Neutrophil (primary cell): Measurements from ENCODE around the gene UPB1.

Source experiments
- H3K27ac ChIP-seq: fragments of 200-600 bp; sonication (generic); 2 replicates; pipeline ENCODE4 v1.5.1; 2016; ENCODE audit warnings: mild to moderate bottlenecking, moderate library complexity
- H3K27me3 ChIP-seq: fragments of 200-600 bp; sonication (generic); 2 replicates; pipeline ENCODE4 v1.6.0; 2016; ENCODE audit warnings: mild to moderate bottlenecking
- H3K36me3 ChIP-seq: fragments of 200-600 bp; sonication (generic); 2 replicates; pipeline ENCODE4 v1.5.1; 2017
- H3K4me1 ChIP-seq, 2 experiments: fragments of 200-600 bp in 1 of 2; sonication (generic) in 1 of 2; 1 replicate in 1 of 2; 2 replicates in 1 of 2; pipeline versions ENCODE4 v1.5.1 to v1.6.1; 2013 to 2016; ENCODE audit warnings: low read depth in 1 of 2, low read length in 1 of 2, mild to moderate bottlenecking in 1 of 2, moderate library complexity in 1 of 2; ENCODE audit not compliant: control insufficient read depth in 1 of 2, insufficient read depth in 1 of 2
- H3K4me3 ChIP-seq, 2 experiments: fragments of 200-600 bp in 1 of 2; sonication (generic) in 1 of 2; 1 replicate in 1 of 2; 2 replicates in 1 of 2; pipeline ENCODE4 v1.5.1; 2013 to 2016; ENCODE audit warnings: low read depth in 1 of 2, low read length in 1 of 2, mild to moderate bottlenecking in 1 of 2, moderate library complexity in 1 of 2
- H3K9me3 ChIP-seq: fragments of 200-600 bp; sonication (generic); 2 replicates; pipeline ENCODE4 v1.5.1; 2016
- CTCF ChIP-seq: fragments of 200-600 bp; sonication (generic); IDR thresholded peaks from 2 replicates; pipeline ENCODE4 v1.5.1; 2016; ENCODE audit warnings: antibody characterized with exemption

Gene UPB1

DNA sequence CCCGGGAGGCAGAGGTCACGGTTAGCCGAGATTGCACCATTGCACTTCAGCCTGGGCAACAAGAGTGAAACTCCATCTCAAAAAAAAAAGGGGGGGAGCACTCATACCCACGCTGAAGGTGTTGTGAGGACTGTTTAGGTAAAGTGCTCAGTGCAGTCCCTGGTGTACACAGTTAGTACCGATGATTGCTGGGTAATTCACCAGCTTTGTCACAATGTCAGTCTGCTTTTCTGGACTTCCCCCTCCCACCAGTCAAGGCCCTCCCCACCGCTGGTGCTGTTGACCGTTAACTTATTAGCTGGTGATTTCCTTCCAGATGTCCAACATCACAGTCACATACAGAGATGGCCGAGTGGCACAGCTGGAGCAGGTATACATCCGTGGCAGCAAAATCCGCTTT, 72.5 kb downstream of the UPB1 start:
- H3K27me3 ChIP-seq = no peaks in the 10 kb centered on the region
- TF ChIP-seq CTCF = no peak
- H3K4me1 ChIP-seq = peaks cover 5 to 10% of the 10 kb centered on the region in 2 experiments
- no peak overlapping the region for H3K27ac ChIP-seq
- H3K4me3 ChIP-seq = no peak overlapping the region
- peaks cover 59% of the 10 kb centered on the region for H3K36me3 ChIP-seq
- H3K9me3 ChIP-seq = no peaks in the 10 kb centered on the region

DNA sequence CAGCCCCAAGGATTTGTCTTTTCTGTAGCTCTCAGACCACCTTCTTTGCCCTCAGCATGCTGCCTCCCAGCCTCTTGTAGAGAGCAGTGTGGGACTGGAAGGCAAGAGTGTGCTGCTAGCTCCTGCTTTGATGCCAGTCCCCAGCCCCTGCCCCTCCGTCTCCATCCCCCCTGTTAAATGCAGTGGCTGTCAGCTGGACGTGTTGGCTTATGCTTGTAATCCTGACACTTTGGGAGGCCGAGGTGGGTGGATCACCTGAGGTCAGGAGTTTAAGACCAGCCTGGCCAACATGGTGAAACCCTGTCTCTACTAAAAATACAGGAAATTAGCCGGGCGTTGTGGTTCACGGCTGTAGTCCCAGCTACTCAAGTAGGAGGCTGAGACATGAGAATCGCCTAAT, 76.1 kb downstream of the UPB1 start:
- Histone ChIP-seq H3K4me3 (no peak overlapping the region), H3K27ac (no peak overlapping the region), H3K4me1 (peaks cover 5 to 9% of the 10 kb centered on the region in 2 experiments), H3K9me3 (no peaks in the 10 kb centered on the region), H3K36me3 (peaks cover 77% of the 10 kb centered on the region), H3K27me3 (no peaks in the 10 kb centered on the region)
- TF ChIP-seq CTCF = no peak

GRCh38 chr22:24576778-24577177, 81.6 kb downstream of the UPB1 start:
- Histone ChIP-seq H3K36me3 (peaks cover 34% of the 10 kb centered on the region), H3K9me3 (no peaks in the 10 kb centered on the region), H3K4me3 (no peak overlapping the region), H3K27ac (no peak overlapping the region), H3K27me3 (no peaks in the 10 kb centered on the region), H3K4me1 (no peaks in the 10 kb centered on the region)
- TF ChIP-seq CTCF = no peak
